Measurements from ENCODE around the gene ISL2. TPM values are rescaled to one million over a fixed set of nuclear protein-coding genes. Genes with fewer than 3 reads are reported as not detected.

ISL2 gene
- total and polyA plus RNA-seq, 9 donors: not detected

DNA sequence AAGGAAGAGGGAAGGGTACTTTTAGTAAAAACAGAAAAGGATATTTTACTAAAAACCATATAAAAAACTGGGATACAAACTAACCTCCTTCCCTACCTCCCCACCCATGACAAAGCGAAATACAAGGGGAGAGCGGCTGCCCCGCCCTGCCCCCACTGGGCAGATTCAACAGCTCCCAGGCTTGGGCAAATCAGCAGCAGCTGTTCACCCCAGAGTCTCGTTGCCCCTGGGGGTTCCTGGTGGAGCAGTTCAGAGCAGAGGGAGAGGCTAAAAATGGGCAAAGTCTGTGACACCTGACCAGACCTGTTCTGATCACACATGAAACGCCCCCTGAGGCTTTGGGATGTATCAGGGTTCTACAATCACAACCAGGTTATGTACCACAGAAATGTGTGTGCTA is 22.8 kb upstream of the ISL2 start:
- intact Hi-C loops (cut with DNase I): no loop called here
- Histone ChIP-seq H3K4me3 (no peak overlapping the region), H3K4me1 (ENCODE audit: insufficient read depth) (peaks cover 6% of the 10 kb centered on the region), H3K27me3 (no peaks in the 10 kb centered on the region), H3K27ac (no peak overlapping the region), H3K9me3 (no peaks in the 10 kb centered on the region), H3K36me3 (no peaks in the 10 kb centered on the region)
- TF ChIP-seq EP300 (IDR thresholded peaks at IDR 0.05) (no peak), POLR2A (IDR thresholded peaks at IDR 0.05) (no peak)
- TF ChIP-seq, protein P1, sequence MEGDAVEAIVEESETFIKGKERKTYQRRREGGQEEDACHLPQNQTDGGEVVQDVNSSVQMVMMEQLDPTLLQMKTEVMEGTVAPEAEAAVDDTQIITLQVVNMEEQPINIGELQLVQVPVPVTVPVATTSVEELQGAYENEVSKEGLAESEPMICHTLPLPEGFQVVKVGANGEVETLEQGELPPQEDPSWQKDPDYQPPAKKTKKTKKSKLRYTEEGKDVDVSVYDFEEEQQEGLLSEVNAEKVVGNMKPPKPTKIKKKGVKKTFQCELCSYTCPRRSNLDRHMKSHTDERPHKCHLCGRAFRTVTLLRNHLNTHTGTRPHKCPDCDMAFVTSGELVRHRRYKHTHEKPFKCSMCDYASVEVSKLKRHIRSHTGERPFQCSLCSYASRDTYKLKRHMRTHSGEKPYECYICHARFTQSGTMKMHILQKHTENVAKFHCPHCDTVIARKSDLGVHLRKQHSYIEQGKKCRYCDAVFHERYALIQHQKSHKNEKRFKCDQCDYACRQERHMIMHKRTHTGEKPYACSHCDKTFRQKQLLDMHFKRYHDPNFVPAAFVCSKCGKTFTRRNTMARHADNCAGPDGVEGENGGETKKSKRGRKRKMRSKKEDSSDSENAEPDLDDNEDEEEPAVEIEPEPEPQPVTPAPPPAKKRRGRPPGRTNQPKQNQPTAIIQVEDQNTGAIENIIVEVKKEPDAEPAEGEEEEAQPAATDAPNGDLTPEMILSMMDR (IDR thresholded peaks at IDR 0.05): no peak
- WGBS, 3 donors: 74 to 76% (median 76%) methylated on average over 5 of the region's 5 CpGs
- DNase-seq: no peak

DNA sequence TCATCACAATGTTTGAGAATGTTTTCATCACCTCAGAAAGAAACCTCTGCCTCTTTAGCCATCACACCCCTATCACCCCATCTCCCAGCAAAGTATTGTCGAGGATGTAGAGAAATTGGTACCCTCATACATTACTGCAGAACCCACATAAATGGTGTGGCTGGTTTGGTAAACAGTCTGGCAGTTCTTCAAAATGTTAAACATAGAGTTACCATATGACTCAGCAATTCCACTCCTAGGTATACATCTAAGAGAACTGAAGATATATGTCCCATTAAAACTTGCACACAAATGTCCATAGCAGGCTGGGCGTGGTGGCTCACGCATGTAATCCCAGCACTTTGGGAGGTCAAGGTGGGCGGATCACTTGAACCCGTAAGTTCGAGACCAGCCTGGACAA is 16.6 kb upstream of the ISL2 start:
- no peaks in the 10 kb centered on the region for H3K36me3 ChIP-seq
- H3K4me3 ChIP-seq: no peak overlapping the region
- no peaks in the 10 kb centered on the region for H3K4me1 ChIP-seq (ENCODE audit: insufficient read depth)
- H3K9me3 ChIP-seq: no peaks in the 10 kb centered on the region
- H3K27ac ChIP-seq: no peak overlapping the region
- WGBS, 3 donors: 81 to 83% (median 83%) methylated on average over 6 of the region's 6 CpGs
- DNase-seq: no peak
- no peaks in the 10 kb centered on the region for H3K27me3 ChIP-seq
- intact Hi-C loops (cut with DNase I): no loop called here
- TF ChIP-seq, protein P1 (IDR thresholded peaks at IDR 0.05): no peak
- TF ChIP-seq EP300 (IDR thresholded peaks at IDR 0.05) (no peak), POLR2A (IDR thresholded peaks at IDR 0.05) (no peak)

DNA sequence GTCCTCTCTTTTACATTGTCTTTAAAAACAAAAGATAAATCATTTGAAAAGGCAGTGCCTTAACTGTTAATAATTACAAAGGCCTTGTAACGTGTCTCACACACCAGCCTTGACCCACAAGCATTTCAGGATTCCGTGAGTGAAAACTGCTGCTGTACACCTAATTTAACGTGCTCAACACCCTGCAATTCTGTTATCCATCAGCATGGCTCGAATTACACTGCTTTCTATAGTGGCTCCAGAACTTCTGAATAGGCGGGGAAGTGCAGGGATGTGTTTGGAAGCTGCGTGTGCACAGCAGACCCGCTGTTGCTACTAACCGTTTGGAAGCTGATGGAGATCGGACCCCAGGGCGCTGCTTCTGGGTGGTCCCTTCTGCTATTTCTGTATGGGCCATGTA is 15.4 kb upstream of the ISL2 start:
- no peaks in the 10 kb centered on the region for H3K27me3 ChIP-seq
- no peak overlapping the region for H3K27ac ChIP-seq

DNA sequence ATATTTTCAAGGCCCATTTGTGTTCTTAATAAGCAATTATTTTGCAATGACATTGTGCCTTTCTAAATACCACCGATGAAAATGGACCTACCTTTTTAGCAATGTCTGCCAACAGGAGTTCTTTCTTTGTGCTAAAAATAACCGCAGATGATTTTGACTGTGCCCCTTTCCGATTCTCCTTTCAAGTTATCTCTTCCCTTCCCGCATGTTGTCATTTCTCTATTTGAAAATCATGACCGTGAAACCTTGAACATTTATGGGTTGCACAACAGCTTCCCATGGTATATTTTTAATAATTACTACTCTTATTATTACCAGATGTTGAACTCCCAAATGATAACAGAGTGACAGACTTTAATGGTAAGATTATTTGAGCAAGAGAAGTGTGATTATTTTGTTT is 15.0 kb upstream of the ISL2 start:
- no peaks in the 10 kb centered on the region for H3K36me3 ChIP-seq
- no peaks in the 10 kb centered on the region for H3K4me1 ChIP-seq (ENCODE audit: insufficient read depth)
- no peak overlapping the region for H3K27ac ChIP-seq
- H3K4me3 ChIP-seq: no peak overlapping the region
- H3K27me3 ChIP-seq: no peaks in the 10 kb centered on the region
- WGBS, 3 donors: 18 to 34% (median 25%) methylated on average over 5 of the region's 5 CpGs
- TF ChIP-seq EP300 (IDR thresholded peaks at IDR 0.05) (no peak), POLR2A (IDR thresholded peaks at IDR 0.05) (no peak)
- TF ChIP-seq, protein P1 (IDR thresholded peaks at IDR 0.05): no peak
- H3K9me3 ChIP-seq: no peaks in the 10 kb centered on the region
- DNase-seq: no peak
- intact Hi-C loops (cut with DNase I): no loop called here

More for the DNA sequence above, 15.4 kb upstream of the ISL2 start:
- H3K4me3 ChIP-seq: no peak overlapping the region
- 30 to 44% (median 33%) methylated on average over 10 of the region's 10 CpGs for WGBS, 3 donors
- no peaks in the 10 kb centered on the region for H3K36me3 ChIP-seq
- H3K9me3 ChIP-seq: no peaks in the 10 kb centered on the region
- TF ChIP-seq, protein P1 (IDR thresholded peaks at IDR 0.05): no peak
- no peaks in the 10 kb centered on the region for H3K4me1 ChIP-seq (ENCODE audit: insufficient read depth)
- intact Hi-C loops (cut with DNase I): no loop called here
- no peak for DNase-seq

DNA sequence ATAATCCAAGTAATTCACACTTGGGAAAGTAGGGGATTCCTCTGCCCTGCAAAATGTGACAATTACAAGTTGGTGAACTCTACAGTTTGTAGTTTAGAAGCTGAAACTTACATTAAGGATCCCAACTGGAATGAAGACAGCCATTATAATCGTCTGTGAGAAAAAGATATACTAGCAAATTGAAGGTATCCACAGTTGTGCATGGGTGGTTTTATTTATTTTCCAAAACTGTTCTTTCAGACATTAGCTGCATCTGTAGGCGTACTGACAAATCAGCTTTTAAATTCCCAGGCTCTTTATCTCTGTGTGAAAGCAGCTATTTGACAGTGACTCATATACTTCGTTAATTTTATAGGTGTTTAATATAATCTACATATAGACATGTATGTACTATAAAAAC is 12.5 kb upstream of the ISL2 start:
- 16 to 35% (median 17%) methylated on average over 3 of the region's 3 CpGs for WGBS, 3 donors
- Histone ChIP-seq H3K4me3 (no peak overlapping the region), H3K27ac (no peak overlapping the region), H3K36me3 (no peaks in the 10 kb centered on the region), H3K4me1 (ENCODE audit: insufficient read depth) (no peaks in the 10 kb centered on the region), H3K9me3 (no peaks in the 10 kb centered on the region), H3K27me3 (no peaks in the 10 kb centered on the region)
- no peak for DNase-seq
- TF ChIP-seq POLR2A (IDR thresholded peaks at IDR 0.05) (no peak), EP300 (IDR thresholded peaks at IDR 0.05) (no peak)
- TF ChIP-seq, protein P1 (IDR thresholded peaks at IDR 0.05): no peak
- intact Hi-C loops (cut with DNase I): no loop called here
